Keratinocyte (primary cell): ENCODE measurements around the gene SLC13A1. TPM values are rescaled to one million over a fixed set of nuclear protein-coding genes. Genes with fewer than 3 reads are reported as not detected.

ENCODE experiments used
- DNase-seq: peaks from one replicate; pipeline ENCODE4 v3.0.0-alpha.2; 2011; ENCODE audit warnings: low read depth, missing footprints, low spot score
- FAIRE-seq: peaks from 2 replicates; lab custom pipeline; 2011; peaks lifted over from hg19 to GRCh38; lab: Jason Lieb, UNC
- H2AFZ ChIP-seq: 2 replicates; pipeline ENCODE4 v1.6.0; 2012; ENCODE audit warnings: low read length, control low read depth, inconsistent platforms; ENCODE audit not compliant: control insufficient read depth
- H3K27ac ChIP-seq: 2 replicates; pipeline ENCODE4 v1.5.1; 2011; ENCODE audit warnings: low read length; ENCODE audit not compliant: control insufficient read depth, insufficient read depth
- H3K27me3 ChIP-seq: 3 replicates; pipeline ENCODE4 v1.6.0; 2011; ENCODE audit warnings: low read length; ENCODE audit not compliant: control insufficient read depth, insufficient read depth; ENCODE audit errors: extremely low read depth
- H3K36me3 ChIP-seq, 2 experiments: 2 replicates in 1 of 2; 3 replicates in 1 of 2; pipeline ENCODE4 v1.5.1; 2011; ENCODE audit warnings: low read length in 2 of 2, mild to moderate bottlenecking in 1 of 2; ENCODE audit not compliant: control insufficient read depth in 2 of 2, insufficient read depth in 2 of 2; ENCODE audit errors: extremely low read depth in 1 of 2
- H3K4me1 ChIP-seq: 3 replicates; pipeline ENCODE4 v1.5.1; 2011; ENCODE audit warnings: low read length; ENCODE audit not compliant: control insufficient read depth, insufficient read depth; ENCODE audit errors: extremely low read depth
- H3K4me2 ChIP-seq: 3 replicates; pipeline ENCODE4 v1.6.0; 2011; ENCODE audit warnings: low read depth, low read length; ENCODE audit not compliant: control insufficient read depth, insufficient read depth; ENCODE audit errors: extremely low read depth
- H3K4me3 ChIP-seq, 3 experiments: fragments of 200-600 bp in 1 of 3; sonication (generic) in 1 of 3; 2 replicates in 2 of 3; 3 replicates in 1 of 3; pipeline ENCODE4 v1.5.1; 2011 to 2016; ENCODE audit warnings: low read length in 3 of 3, mild to moderate bottlenecking in 3 of 3, control low read depth in 2 of 3, inconsistent platforms in 1 of 3, low read depth in 1 of 3, mixed read lengths in 1 of 3, mixed run types in 1 of 3, moderate library complexity in 1 of 3; ENCODE audit not compliant: control insufficient read depth in 2 of 3, insufficient read depth in 2 of 3; ENCODE audit errors: extremely low read depth in 1 of 3
- H3K79me2 ChIP-seq: 2 replicates; pipeline ENCODE4 v1.6.0; 2012; ENCODE audit warnings: low read length; ENCODE audit not compliant: control insufficient read depth, insufficient read depth
- H3K9ac ChIP-seq: 3 replicates; pipeline ENCODE4 v1.6.0; 2011; ENCODE audit warnings: low read length; ENCODE audit not compliant: control insufficient read depth, insufficient read depth; ENCODE audit errors: extremely low read depth
- H3K9me1 ChIP-seq: 3 replicates; pipeline ENCODE4 v1.6.0; 2011; ENCODE audit warnings: low read length; ENCODE audit not compliant: control insufficient read depth, insufficient read depth; ENCODE audit errors: extremely low read depth
- H3K9me3 ChIP-seq: 2 replicates; pipeline ENCODE4 v1.5.1; 2012; ENCODE audit warnings: low read depth, low read length; ENCODE audit not compliant: control insufficient read depth
- H4K20me1 ChIP-seq: 3 replicates; pipeline ENCODE4 v1.6.0; 2011; ENCODE audit warnings: low read length; ENCODE audit not compliant: control insufficient read depth, insufficient read depth; ENCODE audit errors: extremely low read depth
- CTCF ChIP-seq, 3 experiments: IDR thresholded peaks in 1 of 3; conservative IDR thresholded peaks in 1 of 3; optimal IDR thresholded peaks in 1 of 3; 2 replicates in 2 of 3; 3 replicates in 1 of 3; pipeline versions ENCODE3 to v1.5.1; 2011; ENCODE audit warnings: low read length in 3 of 3, mild to moderate bottlenecking in 3 of 3, moderate library complexity in 2 of 3, control low read depth in 1 of 3, inconsistent platforms in 1 of 3; ENCODE audit not compliant: insufficient read depth in 2 of 3; ENCODE audit errors: extremely low read depth in 1 of 3
- EZH2 ChIP-seq: IDR thresholded peaks from one replicate; pipeline ENCODE4 v1.6.1; 2012; ENCODE audit warnings: inconsistent platforms, mild to moderate bottlenecking, low read length, moderate library complexity
- dilution Hi-C: fragments of 300-500 bp; cut with MboI; formaldehyde crosslinking; loops from one replicate; pipeline ENCODE4 v1.7.0; 2020; ENCODE audit warnings: low sequenced_read_pairs; ENCODE audit not compliant: extremely low pct_ligation_motif_present
- polyA plus RNA-seq, 5 experiments: library from polyadenylated mRNA; depleted of rRNA in 3 of 5; stranded (reverse) in 3 of 5; stranded (forward) in 1 of 5; unstranded in 1 of 5; fragments of >200 nt; gene quantifications; 1 replicate in 1 of 5; 2 replicates in 3 of 5; 3 replicates in 1 of 5; pipeline versions ENCODE4 v1.2.1 to v1.2.3, GENCODE V29; 2011 to 2012; ENCODE audit warnings: missing spikeins in 2 of 5, low read depth in 1 of 5, low replicate concordance in 1 of 5

Gene SLC13A1
- polyA plus RNA-seq, 1 donor (not counting 4 experiments of a cell fraction or from before 2014, with no cell fraction given) = not detected

- Histone ChIP-seq H3K4me1 (no peaks in the 10 kb centered on the region), H3K27me3 (no peaks in the 10 kb centered on the region), H4K20me1 (no peaks in the 10 kb centered on the region), H2AFZ (no peak overlapping the region), H3K4me3 (no peak overlapping the region), H3K27ac (no peak overlapping the region), H3K79me2 (no peaks in the 10 kb centered on the region), H3K36me3 (no peaks in the 10 kb centered on the region), H3K9me1 (no peaks in the 10 kb centered on the region), H3K9me3 (no peaks in the 10 kb centered on the region), H3K9ac (no peak overlapping the region), H3K4me2 (no peak overlapping the region)
- FAIRE-seq (no peak), DNase-seq (no peak)
- dilution Hi-C loops = no loop called here
- TF ChIP-seq CTCF (optimal IDR thresholded peaks at IDR 0.05 in 1 of 3, IDR thresholded peaks at IDR 0.05 in 1 of 3, conservative IDR thresholded peaks at IDR 0.05 in 1 of 3; ENCODE audit: extremely low read depth in 1 of 3, insufficient read depth in 2 of 3, low read length in 3 of 3) = no peak
- no peak for TF ChIP-seq EZH2
These were observed 11.8 kb upstream of the SLC13A1 start for GRCh38 chr7:123211545-123211944.

DNA sequence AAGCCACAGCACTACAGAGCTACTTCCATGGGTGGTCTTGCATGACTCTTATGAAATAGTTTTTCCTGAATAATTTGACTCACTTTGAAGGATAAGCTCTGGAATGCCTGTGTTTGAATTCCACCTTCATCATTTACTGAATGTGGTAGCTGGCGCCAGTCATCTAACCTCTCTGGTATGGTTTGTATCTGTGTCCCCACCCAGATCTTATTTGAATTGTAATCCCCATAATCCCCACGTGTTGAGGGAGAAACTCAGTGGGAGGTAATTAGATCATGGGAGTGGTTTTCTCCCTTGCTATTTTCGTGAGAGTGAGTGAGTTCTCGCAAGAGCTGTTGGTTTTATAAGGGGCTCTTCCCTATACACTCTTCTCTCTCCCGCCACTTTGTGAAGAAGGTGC is 11.2 kb upstream of the SLC13A1 start:
- no peaks in the 10 kb centered on the region for H3K27me3 ChIP-seq
- H3K9me3 ChIP-seq = no peaks in the 10 kb centered on the region
- H3K9me1 ChIP-seq = no peaks in the 10 kb centered on the region
- H3K4me2 ChIP-seq = no peak overlapping the region
- H3K4me3 ChIP-seq = no peak overlapping the region
- H3K27ac ChIP-seq = no peak overlapping the region
- no peaks in the 10 kb centered on the region for H3K36me3 ChIP-seq
- TF ChIP-seq CTCF (optimal IDR thresholded peaks at IDR 0.05 in 1 of 3, IDR thresholded peaks at IDR 0.05 in 1 of 3, conservative IDR thresholded peaks at IDR 0.05 in 1 of 3; ENCODE audit: extremely low read depth in 1 of 3, insufficient read depth in 2 of 3, low read length in 3 of 3) = no peak
- no peak for TF ChIP-seq EZH2
- dilution Hi-C loops = no loop called here
- no peaks in the 10 kb centered on the region for H3K4me1 ChIP-seq
- H2AFZ ChIP-seq = no peak overlapping the region
- H3K9ac ChIP-seq = no peak overlapping the region
- H3K79me2 ChIP-seq = no peaks in the 10 kb centered on the region
- DNase-seq (no peak), FAIRE-seq (no peak)
- no peaks in the 10 kb centered on the region for H4K20me1 ChIP-seq
